HG03354 (cell line): Measurements from ENCODE around the gene UFSP1.

Experiments
- ATAC-seq: cut with Tn5 transposase; IDR thresholded peaks from one replicate; pipeline ENCODE4 v1.9.1; 2021; ENCODE audit warnings: mild to moderate bottlenecking; ENCODE audit not compliant: unreplicated experiment, poor library complexity, severe bottlenecking

Gene UFSP1

DNA sequence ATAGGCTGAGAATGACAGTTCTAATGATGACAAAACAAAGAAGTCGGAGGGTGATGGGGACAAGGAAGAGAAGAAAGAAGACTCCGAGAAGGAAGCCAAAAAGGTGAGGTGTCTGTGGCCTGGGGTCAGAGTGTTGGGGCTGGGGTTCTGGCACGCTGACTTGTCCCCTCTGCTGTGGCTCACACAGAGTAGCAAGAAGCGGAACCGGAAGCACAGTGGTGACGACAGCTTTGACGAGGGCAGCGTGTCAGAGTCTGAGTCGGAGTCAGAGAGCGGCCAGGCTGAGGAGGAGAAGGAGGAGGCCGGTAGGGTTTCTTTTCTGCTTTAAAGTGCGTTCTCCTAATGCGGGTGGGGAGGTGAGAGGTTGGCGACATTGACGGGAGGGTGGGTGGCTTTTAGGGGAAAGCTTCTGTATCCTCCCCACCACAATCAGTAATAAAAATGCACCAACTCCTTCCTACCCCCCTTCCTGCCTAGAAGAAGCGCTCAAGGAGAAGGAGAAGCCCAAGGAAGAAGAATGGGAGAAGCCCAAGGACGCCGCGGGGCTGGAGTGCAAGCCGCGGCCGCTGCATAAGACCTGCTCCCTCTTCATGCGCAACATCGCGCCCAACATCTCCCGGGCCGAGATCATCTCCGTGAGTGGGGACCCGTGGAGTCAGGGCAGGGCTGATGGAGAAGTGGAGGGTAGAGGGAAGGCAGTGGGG is 4.6 kb downstream of the UFSP1 start:
- no peak for ATAC-seq

- no peak for ATAC-seq
Measured at GRCh38 chr7:100882785-100883526, 6.6 kb downstream of the UFSP1 start.

DNA sequence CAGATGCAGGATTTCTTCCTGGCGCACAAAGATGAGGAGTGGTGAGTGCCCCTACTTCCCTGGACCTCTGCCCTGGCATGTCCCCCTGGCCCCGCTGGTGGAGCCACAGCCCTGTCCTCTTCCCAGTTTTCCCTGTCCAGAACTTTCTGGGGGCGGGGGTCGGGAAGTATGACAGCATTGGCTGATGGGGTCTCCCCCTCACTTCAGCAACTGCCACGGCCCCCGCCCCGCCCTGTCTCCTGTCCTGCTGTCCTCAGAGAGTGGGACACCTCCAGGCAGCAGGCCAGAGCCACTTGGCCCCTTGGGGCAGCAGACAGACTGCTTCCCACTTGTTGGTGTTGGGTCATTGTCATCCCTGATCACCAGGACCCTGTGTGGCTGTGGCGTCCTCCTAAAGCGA is 7.3 kb downstream of the UFSP1 start:
- no peak for ATAC-seq

DNA sequence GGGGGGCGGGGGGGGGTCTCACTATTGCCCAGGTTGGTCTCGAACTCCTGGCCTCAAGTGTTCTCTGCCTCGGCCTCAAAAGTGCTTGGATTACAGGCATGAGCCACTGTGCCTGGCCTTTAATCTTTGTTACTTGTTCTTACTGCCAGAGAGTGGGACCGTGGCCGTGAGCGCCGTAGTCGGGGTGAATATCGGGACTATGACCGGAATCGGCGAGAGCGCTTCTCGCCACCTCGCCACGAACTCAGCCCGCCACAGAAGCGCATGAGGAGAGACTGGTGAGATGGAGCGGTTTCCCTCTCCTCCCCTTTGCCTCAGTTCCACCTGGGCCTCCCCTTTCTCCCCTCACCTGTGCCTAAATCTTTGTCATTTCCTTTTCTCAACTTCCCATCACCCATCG is 8.4 kb downstream of the UFSP1 start:
- ATAC-seq = no peak

DNA sequence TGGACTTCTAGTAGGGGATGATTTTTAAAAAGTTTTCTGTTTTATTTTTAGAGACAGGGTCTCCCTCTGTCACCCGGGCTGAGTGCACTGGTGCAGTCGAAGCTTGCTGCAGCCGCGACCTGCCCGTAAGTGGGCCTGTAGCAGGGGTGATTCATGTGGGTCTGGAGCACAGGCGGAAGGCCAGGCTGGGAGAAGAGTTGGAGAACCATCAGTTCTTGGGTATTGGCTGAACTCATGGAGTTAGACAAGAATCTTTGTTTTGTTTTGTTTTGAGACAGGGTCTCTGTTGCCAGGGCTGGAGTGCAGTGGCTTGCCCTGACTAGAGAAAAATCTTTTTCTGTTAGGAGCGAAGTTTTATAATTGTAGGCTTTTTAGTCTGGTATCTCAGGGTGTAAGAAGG is 8.9 kb downstream of the UFSP1 start:
- ATAC-seq = no peak

DNA sequence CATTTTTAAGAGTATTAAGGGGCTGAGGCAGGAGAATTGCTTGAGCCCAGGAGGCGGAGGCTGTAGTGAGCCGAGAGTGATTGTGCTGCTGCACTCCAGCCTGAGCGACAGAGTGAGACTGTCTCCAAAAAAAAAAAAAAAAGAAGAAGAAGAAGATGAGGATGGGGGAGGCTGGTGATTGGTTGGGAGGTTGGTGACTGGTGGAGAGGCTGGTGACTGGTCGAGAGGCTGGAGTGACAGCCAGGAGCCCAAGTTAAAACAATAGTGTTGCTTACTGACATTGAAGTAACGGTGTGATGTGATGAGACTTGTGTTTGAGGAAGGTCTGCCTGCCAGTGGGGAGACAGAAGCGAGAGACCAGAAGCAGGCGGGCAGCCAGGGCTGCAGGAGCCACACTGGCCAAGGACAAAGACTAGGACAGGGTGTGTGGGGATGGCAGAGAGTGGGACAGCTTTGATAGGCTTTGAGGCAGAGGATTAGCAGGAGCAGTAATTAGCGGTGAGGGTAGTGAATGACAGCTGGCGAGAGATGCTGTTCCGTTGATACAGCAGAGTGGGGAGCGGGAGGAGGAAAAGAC is 9.7 kb downstream of the UFSP1 start:
- no peak for ATAC-seq

DNA sequence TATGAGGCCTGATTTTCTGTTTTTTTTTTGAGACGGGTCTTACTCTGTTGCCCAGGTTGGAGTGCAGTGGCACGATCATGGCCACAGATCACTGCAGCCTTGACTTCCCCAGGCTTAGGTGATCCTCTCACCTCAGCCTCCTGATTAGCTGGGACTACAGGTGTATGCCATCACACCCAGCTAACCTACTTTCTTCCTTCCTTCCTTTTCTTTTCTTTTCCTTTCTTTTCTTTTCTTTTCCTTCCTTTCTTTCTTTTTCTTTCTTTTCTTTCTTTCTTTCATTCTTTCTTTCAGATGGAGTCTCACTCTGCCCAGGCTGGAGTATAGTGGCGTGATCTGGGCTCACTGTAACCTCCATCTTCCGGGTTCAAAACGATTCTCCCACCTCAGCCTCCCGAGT is 10.8 kb downstream of the UFSP1 start:
- no peak for ATAC-seq

DNA sequence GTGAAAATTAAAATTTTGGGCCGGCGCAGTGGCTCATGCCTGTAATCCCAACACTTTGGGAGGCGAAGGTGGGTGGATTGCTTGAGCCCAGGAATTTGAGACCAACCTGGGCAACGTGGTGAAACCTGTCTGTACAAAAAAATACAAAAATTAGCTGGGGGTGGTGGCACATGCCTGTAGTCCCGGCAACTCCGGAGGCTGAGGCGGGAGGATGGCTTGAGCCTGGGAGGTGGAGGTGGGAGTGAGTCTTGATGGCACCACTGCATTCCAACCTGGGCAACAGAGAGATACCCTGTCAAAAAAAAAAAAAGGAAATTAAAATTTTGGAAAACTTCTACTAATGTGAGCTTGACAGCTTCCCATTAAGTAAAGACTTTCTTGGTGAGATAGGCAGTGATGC is 11.5 kb downstream of the UFSP1 start:
- no peak for ATAC-seq

DNA sequence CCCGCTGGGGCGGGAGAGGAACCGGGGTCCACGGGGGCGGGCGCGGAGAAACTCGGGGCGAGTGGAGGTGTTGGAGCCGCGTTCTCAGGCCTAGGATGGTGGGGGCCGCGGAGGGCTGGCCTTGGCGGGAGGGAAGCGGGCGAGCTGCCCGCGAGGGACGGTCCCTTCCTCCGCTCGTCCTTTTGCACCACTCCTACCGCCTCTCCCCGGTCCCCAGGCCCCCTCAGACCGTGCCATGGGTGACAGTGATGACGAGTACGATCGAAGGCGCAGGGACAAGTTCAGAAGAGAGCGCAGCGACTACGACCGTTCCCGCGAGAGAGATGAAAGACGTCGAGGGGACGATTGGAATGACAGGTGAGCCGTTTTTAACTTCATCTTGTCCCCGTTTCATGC is 14.2 kb downstream of the UFSP1 start:
- peak; percentile 36 for ATAC-seq

- ATAC-seq = peak; percentile 92
Measured at GRCh38 chr7:100874577-100875355, 14.7 kb downstream of the UFSP1 start, which contains the start of gene SRRT. Gene SRRT (plus strand): TSS chr7:100875103. CDS start chr7:100875591, 488 bp downstream.

GRCh38 chr7:100874300-100874576 is 15.3 kb downstream of the UFSP1 start:
- ATAC-seq = no peak

GRCh38 chr7:100873599-100874299 is 15.8 kb downstream of the UFSP1 start:
- ATAC-seq = no peak

GRCh38 chr7:100867776-100868485 is 21.6 kb downstream of the UFSP1 start:
- peak; percentile 16 for ATAC-seq

DNA sequence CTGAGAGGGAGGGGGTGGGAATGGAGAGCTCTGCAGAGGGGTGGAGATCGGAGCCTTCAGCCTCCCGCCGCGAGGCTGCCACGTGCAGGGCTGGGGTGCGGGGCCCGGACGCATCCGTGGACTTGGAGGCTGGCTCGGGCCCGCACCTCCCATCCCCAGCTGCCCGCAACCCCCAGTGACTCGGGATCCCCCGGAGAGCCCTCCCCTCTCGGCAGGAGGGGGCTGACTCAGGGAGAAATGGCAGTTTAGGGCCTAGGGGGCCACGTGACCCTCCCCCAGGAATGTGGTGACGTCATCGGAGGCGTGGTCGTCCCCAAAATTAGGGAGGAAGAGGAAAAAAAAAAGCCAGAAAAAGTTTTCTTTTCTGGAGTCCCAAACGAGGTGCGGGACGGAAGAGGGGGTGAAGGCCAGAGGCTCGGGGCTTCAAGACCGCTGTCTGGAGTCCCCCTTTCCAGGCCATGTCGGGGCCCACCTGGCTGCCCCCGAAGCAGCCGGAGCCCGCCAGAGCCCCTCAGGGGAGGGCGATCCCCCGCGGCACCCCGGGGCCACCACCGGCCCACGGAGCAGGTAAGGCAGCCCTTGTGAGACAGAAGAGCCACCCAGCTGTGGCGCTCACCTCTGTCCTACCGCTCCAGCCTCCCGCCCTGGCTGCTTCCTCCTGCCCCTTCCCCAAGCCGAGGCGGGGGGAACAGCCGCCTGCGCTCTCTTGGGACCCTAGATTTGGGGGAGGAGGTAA is 22.3 kb downstream of the UFSP1 start, which contains the start of gene TRIP6:
TSS of gene TRIP6 (plus strand) at position 348 of the 736 bp plus-strand sequence. CDS start at position 459, 111 bp downstream.
- peak; percentile 65 for ATAC-seq

GRCh38 chr7:100866729-100867039 is 22.8 kb downstream of the UFSP1 start:
- ATAC-seq = no peak

- no peak for ATAC-seq
Measured at GRCh38 chr7:100865938-100866728, 23.4 kb downstream of the UFSP1 start.

DNA sequence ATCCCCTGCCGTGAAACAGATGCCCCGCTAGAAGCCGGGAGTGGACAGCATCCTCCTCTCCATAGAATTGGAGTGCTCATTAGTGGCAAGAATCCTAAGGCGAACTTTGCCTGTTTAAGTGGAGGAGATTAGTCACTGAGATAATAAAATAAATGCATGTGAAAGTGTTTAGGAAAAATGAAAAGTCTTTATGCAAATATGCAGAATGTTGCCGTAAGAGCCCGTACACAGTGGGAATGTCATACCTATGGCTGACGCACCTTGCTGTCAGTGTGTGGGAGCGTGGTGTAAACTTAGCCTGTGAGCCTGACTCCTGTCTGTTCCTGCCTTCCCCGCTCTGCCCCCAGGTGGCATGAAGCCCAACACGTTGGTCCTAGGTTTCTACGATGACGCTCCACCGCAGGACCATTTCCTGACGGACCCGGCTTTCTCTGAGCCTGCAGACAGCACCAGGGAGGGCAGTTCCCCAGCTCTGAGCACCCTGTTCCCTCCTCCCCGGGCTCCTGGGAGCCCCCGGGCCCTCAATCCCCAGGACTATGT is 24.1 kb downstream of the UFSP1 start:
- no peak for ATAC-seq
